ENCODE measurements around the gene ATP13A1.
"Not testable (repeated sequence)": the region's sequence is repeated elsewhere in the genome, so short reads cannot be mapped to it uniquely, and the experiment has no call there.

Gene ATP13A1

DNA sequence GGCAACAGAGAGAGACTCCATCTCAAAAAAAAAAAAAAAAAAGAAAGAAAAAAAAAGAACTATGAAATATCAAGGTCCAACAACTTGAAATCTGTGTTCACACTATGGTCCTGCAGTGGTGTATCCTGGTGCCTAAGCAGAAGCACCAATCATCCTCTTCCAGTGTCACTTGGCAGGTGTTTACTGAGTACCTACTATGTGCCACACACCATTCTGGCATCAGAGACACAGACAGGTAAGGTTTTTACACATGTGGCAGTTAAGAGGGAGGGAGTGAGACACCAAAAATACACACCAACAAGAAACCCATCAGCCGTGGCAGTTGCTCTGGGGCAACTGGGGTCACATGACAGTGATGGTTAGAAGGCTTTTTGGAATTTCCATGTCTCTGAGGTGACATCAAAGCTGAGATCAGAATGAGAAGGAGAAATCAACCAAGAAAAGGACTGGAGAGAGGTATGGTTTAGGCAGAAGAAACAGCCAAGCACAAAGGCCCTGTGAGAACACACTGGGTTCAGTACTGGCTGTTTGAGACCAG, 62.6 kb downstream of the ATP13A1 start:
- Histone ChIP-seq H3K4me1 (no peaks in the 10 kb centered on the region), H3K27me3 (ENCODE audit: control insufficient read depth, insufficient read depth, low read length) (no peaks in the 10 kb centered on the region), H3K79me2 (no peaks in the 10 kb centered on the region), H3K9ac (no peak overlapping the region), H3K4me3 (ENCODE audit: low read depth, low read length) (no peak overlapping the region), H2AFZ (no peak overlapping the region), H3K9me3 (ENCODE audit: control insufficient read depth, low read length) (no peaks in the 10 kb centered on the region), H3K4me2 (ENCODE audit: low read length) (no peak overlapping the region), H3K36me3 (ENCODE audit: control insufficient read depth, insufficient read depth, low read length) (no peaks in the 10 kb centered on the region), H3K27ac (no peak overlapping the region)
- TF ChIP-seq, protein P1, sequence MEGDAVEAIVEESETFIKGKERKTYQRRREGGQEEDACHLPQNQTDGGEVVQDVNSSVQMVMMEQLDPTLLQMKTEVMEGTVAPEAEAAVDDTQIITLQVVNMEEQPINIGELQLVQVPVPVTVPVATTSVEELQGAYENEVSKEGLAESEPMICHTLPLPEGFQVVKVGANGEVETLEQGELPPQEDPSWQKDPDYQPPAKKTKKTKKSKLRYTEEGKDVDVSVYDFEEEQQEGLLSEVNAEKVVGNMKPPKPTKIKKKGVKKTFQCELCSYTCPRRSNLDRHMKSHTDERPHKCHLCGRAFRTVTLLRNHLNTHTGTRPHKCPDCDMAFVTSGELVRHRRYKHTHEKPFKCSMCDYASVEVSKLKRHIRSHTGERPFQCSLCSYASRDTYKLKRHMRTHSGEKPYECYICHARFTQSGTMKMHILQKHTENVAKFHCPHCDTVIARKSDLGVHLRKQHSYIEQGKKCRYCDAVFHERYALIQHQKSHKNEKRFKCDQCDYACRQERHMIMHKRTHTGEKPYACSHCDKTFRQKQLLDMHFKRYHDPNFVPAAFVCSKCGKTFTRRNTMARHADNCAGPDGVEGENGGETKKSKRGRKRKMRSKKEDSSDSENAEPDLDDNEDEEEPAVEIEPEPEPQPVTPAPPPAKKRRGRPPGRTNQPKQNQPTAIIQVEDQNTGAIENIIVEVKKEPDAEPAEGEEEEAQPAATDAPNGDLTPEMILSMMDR (IDR thresholded peaks at IDR 0.05), result no peak

DNA sequence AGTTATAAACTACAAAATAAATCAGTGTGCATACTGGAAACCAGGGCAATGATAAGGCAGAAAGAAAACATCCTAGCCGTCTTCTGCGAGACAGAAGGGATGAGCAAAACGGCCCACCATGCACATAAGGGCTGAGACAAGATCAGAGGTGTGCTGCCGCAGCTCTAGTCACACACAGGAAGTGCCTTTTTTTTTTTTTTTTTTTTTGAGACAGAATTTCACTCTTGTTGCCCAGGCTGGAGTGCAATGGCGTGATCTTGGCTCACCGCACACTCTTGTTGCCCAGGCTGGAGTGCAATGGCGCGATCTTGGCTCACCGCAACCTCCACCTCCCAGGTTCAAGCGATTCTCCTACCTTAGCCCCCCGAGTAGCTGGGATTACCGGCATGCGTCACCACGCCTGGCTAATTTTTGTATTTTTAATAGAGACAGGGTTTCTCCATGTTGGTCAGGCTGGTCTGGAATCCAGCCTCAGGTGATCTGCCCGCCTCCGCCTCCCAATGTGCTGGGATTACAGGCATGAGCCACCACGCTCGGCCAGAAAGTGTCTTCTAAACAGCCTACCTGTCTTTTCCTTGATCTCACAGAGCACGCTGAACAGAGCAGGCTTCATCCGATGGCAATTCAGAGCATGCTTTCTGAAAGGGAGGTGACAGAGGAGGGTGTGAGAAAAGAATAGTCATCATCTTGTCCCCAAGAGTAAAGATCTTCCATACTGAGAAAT, 64.6 kb downstream of the ATP13A1 start:
- H3K27me3 ChIP-seq (ENCODE audit: control insufficient read depth, insufficient read depth, low read length); H2AFZ ChIP-seq; H3K9ac ChIP-seq; H3K9me3 ChIP-seq (ENCODE audit: control insufficient read depth, low read length); H3K4me2 ChIP-seq (ENCODE audit: low read length); H3K4me1 ChIP-seq; H3K27ac ChIP-seq; H3K36me3 ChIP-seq (ENCODE audit: control insufficient read depth, insufficient read depth, low read length); H3K79me2 ChIP-seq; H3K4me3 ChIP-seq (ENCODE audit: low read depth, low read length): not testable (repeated sequence)

DNA sequence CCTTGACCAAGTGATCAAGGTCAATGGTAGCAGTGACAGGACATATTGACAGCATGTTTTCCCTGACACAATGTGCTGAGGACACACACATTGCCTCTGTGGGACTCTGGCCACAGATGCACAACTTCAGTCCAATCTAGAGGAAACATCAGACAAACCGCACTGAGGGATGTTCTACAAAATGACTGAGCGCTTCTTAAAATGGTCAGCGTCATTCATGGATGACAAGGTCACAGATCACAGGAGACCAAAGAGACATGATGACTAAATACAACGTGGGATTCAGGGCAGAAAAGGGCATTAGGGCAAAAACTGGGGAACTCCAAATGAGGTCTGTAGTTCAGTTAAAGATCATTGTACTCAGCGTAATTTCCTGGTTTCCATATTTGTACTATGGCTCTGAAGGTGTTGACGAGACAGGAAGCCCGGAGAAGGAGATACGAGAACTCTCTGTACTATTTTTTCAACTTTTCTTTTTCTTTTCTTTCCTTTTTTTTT, 65.6 kb downstream of the ATP13A1 start:
- TF ChIP-seq, protein P1 (IDR thresholded peaks at IDR 0.05), result no peak
- Histone ChIP-seq H3K4me2 (ENCODE audit: low read length) (no peak overlapping the region), H3K79me2 (no peaks in the 10 kb centered on the region), H3K9me3 (ENCODE audit: control insufficient read depth, low read length) (no peaks in the 10 kb centered on the region), H3K36me3 (ENCODE audit: control insufficient read depth, insufficient read depth, low read length) (no peaks in the 10 kb centered on the region), H3K4me3 (ENCODE audit: low read depth, low read length) (no peak overlapping the region), H3K4me1 (no peaks in the 10 kb centered on the region), H3K9ac (no peak overlapping the region), H2AFZ (no peak overlapping the region), H3K27me3 (ENCODE audit: control insufficient read depth, insufficient read depth, low read length) (no peaks in the 10 kb centered on the region), H3K27ac (no peak overlapping the region)

All from parathyroid adenoma (tissue), 2 donors.